GM12878 (cell line): Measurements from ENCODE around the gene ZNF732. TPM values are rescaled to one million over a fixed set of nuclear protein-coding genes. Genes with fewer than 3 reads are reported as not detected.

ENCODE experiments used
- ATF2 ChIP-seq: IDR thresholded peaks from 2 replicates; pipeline ENCODE4 v1.6.1; 2012; ENCODE audit warnings: low read length, inconsistent platforms
- BRCA1 ChIP-seq: IDR thresholded peaks from 2 replicates; pipeline ENCODE4 v1.6.1; 2011; ENCODE audit warnings: low read depth, low read length, improper control_type of control experiment
- CHD1 ChIP-seq: IDR thresholded peaks from 2 replicates; pipeline ENCODE4 v1.6.1; 2012; ENCODE audit warnings: low read depth, low read length, improper control_type of control experiment
- E2F4 ChIP-seq: IDR thresholded peaks from 2 replicates; pipeline ENCODE4 v1.6.1; 2012; ENCODE audit warnings: low read depth, low read length, improper control_type of control experiment
- FOXK2 ChIP-seq: fragments of 450-650 bp; IDR thresholded peaks from 2 replicates; pipeline ENCODE4 v1.6.1; 2017; ENCODE audit warnings: mild to moderate bottlenecking, moderate library complexity
- HDGF ChIP-seq: fragments of 450-650 bp; IDR thresholded peaks from 2 replicates; pipeline ENCODE4 v1.6.1; 2016; ENCODE audit warnings: antibody characterized with exemption
- JUNB ChIP-seq: IDR thresholded peaks from 2 replicates; pipeline ENCODE4 v1.6.1; 2016; ENCODE audit warnings: antibody characterized with exemption, mild to moderate bottlenecking
- MEF2B ChIP-seq: fragments of 450-650 bp; IDR thresholded peaks from 2 replicates; pipeline ENCODE4 v1.6.1; 2018; ENCODE audit warnings: mild to moderate bottlenecking, moderate library complexity; ENCODE audit not compliant: partially characterized antibody, poor library complexity, severe bottlenecking
- NRF1 ChIP-seq: conservative IDR thresholded peaks from 2 replicates; pipeline ENCODE4 v1.6.1; 2011; ENCODE audit warnings: mild to moderate bottlenecking, low read depth, low read length, improper control_type of control experiment
- POLR2AphosphoS2 ChIP-seq: IDR thresholded peaks from 2 replicates; pipeline ENCODE4 v1.6.1; 2011; ENCODE audit warnings: low read depth, mild to moderate bottlenecking, low read length, improper control_type of control experiment, moderate library complexity
- RAD21 ChIP-seq: IDR thresholded peaks from 2 replicates; pipeline ENCODE4 v1.6.1; 2011; ENCODE audit warnings: mild to moderate bottlenecking, low read depth, low read length, moderate library complexity; ENCODE audit not compliant: insufficient read depth
- RBBP5 ChIP-seq: fragments of 200-600 bp; sonication (generic); conservative IDR thresholded peaks from 2 replicates; pipeline ENCODE4 v1.6.1; 2016
- REST ChIP-seq: IDR thresholded peaks from 2 replicates; pipeline ENCODE4 v1.6.1; 2012; ENCODE audit warnings: mild to moderate bottlenecking, low read depth, low read length
- SMAD1 ChIP-seq: fragments of 450-650 bp; IDR thresholded peaks from 2 replicates; pipeline ENCODE4 v1.6.1; 2018; ENCODE audit warnings: mild to moderate bottlenecking, low read depth; ENCODE audit not compliant: partially characterized antibody
- SREBF2 ChIP-seq: IDR thresholded peaks from 2 replicates; pipeline ENCODE4 v1.6.1; 2012; ENCODE audit warnings: mild to moderate bottlenecking, low read length
- TAF1 ChIP-seq: IDR thresholded peaks from 2 replicates; pipeline ENCODE4 v1.6.1; 2011; ENCODE audit warnings: mild to moderate bottlenecking, low read depth, low read length, borderline replicate concordance
- TARDBP ChIP-seq: IDR thresholded peaks from 2 replicates; pipeline ENCODE4 v1.6.1; 2016; ENCODE audit warnings: borderline replicate concordance
- TBL1XR1 ChIP-seq: IDR thresholded peaks from 2 replicates; pipeline ENCODE4 v1.6.1; 2012; ENCODE audit warnings: low read depth, low read length, improper control_type of control experiment
- TCF12 ChIP-seq: IDR thresholded peaks from 2 replicates; pipeline ENCODE4 v1.6.1; 2011; ENCODE audit warnings: low read depth, mild to moderate bottlenecking, low read length
- ZBED1 ChIP-seq: IDR thresholded peaks from 2 replicates; pipeline ENCODE4 v1.6.1; 2016; ENCODE audit warnings: borderline replicate concordance
- ZNF274 ChIP-seq: IDR thresholded peaks from one replicate; pipeline ENCODE4 v1.8.0; 2011; ENCODE audit not compliant: insufficient read length, insufficient read depth
- polyA plus RNA-seq, 11 experiments: library from polyadenylated mRNA; depleted of rRNA in 4 of 11; unstranded in 6 of 11; stranded (reverse) in 5 of 11; fragments of >200 nt; fragmentation: Nextera tagmentation in 4 of 11; fragmentation: Illumina TruSeq in 1 of 11; extraction: Ambion mirVana in 4 of 11; extraction: Trizol in 1 of 11; gene quantifications; 1 replicate in 1 of 11; 2 replicates in 10 of 11; pipeline versions ENCODE4 v1.2.1 to v1.2.3, GENCODE V29; 2011 to 2016; ENCODE audit warnings: inconsistent platforms in 2 of 11, missing spikeins in 2 of 11, low read depth in 1 of 11
- total RNA-seq, 4 experiments: library from RNA; depleted of rRNA in 3 of 4; stranded (reverse); fragments of >200 nt in 3 of 4; fragmentation: Illumina TruSeq in 1 of 4; extraction: Trizol in 1 of 4; gene quantifications; 2 replicates each; pipeline versions ENCODE4 v1.2.1 to v1.2.3, GENCODE V29; 2013 to 2021
- TF ChIP-seq, protein P1 (sequence below): IDR thresholded peaks from 2 replicates; pipeline ENCODE4 v1.6.1; 2011; ENCODE audit warnings: borderline replicate concordance, low read depth, mild to moderate bottlenecking, moderate library complexity, low read length; ENCODE audit not compliant: insufficient read depth, poor library complexity, severe bottlenecking
- TF ChIP-seq, protein P2 (sequence below): fragments of 450-650 bp; IDR thresholded peaks from 2 replicates; pipeline ENCODE4 v1.6.1; 2016; ENCODE audit warnings: mild to moderate bottlenecking

The ZNF732 gene
- total and polyA plus RNA-seq, 10 of the 15 experiments (the other 5 are each of a cell fraction or from before 2014, with no cell fraction given), result not detected

DNA sequence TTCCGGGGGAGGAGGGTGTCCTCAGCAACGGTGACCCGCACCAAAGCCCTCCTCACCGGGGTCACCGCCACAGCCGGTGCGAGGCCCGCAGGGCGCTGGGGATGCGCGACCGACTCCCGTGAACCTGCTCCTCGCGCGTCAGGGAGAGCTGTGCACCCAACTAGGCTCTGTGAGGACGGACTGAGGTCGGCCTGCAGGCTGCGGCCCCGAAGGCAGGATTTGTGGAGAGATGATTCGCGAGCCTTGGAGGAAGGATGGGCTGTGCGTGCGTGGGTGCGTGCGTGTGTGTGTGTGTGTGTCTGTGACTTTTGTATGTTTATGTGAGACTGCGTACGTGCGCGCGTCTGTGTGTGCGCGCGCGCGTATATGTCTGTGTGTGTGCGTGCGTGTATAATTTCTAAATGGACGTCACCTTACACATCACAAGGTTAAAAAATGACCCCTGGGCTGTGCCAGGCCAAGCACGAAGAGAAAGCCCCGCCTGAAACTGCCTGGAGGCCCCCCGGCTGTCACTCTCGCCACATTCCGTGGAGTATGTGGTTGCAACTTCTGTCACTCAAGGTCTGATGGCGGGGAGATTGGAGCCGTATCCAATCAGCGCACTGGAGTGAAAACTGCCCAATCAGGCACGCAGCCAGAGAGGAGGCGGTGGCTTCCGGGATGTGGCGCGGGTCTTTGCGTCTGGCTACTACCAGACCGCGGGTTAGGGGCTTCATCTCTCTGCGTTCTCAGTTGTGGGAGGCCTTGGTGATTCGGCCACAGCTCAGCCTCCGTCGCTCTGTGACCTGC lies 32.1 kb upstream of the ZNF732 start, which contains the start of gene ZNF141 (continued):
- no peak for TF ChIP-seq E2F4
- TF ChIP-seq, protein P1, sequence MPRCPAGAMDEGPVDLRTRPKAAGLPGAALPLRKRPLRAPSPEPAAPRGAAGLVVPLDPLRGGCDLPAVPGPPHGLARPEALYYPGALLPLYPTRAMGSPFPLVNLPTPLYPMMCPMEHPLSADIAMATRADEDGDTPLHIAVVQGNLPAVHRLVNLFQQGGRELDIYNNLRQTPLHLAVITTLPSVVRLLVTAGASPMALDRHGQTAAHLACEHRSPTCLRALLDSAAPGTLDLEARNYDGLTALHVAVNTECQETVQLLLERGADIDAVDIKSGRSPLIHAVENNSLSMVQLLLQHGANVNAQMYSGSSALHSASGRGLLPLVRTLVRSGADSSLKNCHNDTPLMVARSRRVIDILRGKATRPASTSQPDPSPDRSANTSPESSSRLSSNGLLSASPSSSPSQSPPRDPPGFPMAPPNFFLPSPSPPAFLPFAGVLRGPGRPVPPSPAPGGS, result no peak
- TF ChIP-seq FOXK2, result no peak
- TF ChIP-seq MEF2B, result no peak
- TF ChIP-seq TBL1XR1, result no peak
- TF ChIP-seq TARDBP, result no peak
- TF ChIP-seq CHD1, result 0 out of 2 replicates have a peak, but pooled peaks have one; percentile 72
- TF ChIP-seq ZNF274, result no peak
- TF ChIP-seq REST, result no peak
- peak; percentile 67; the same call in 1 of the 2 replicates for TF ChIP-seq TAF1
- TF ChIP-seq HDGF, result peak; percentile 76; the same call in 1 of the 2 replicates
- TF ChIP-seq NRF1, result peak; percentile 41
- TF ChIP-seq BRCA1, result no peak
- no peak for TF ChIP-seq JUNB
- no peak for TF ChIP-seq ATF2
- TF ChIP-seq TCF12, result 0 out of 2 replicates have a peak, but pooled peaks have one; percentile 23
- no peak for TF ChIP-seq RAD21
- TF ChIP-seq, protein P2, sequence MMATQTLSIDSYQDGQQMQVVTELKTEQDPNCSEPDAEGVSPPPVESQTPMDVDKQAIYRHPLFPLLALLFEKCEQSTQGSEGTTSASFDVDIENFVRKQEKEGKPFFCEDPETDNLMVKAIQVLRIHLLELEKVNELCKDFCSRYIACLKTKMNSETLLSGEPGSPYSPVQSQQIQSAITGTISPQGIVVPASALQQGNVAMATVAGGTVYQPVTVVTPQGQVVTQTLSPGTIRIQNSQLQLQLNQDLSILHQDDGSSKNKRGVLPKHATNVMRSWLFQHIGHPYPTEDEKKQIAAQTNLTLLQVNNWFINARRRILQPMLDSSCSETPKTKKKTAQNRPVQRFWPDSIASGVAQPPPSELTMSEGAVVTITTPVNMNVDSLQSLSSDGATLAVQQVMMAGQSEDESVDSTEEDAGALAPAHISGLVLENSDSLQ, result peak; percentile 100
- peak; percentile 59 for TF ChIP-seq POLR2AphosphoS2
- TF ChIP-seq ZBED1, result 0 out of 2 replicates have a peak, but pooled peaks have one; percentile 28
- no peak for TF ChIP-seq RBBP5
- TF ChIP-seq SREBF2, result no peak
- peak; percentile 65 for TF ChIP-seq SMAD1
